ENCODE results near the gene SNX20. TPM values are rescaled to one million over a fixed set of nuclear protein-coding genes. Genes with fewer than 3 reads are reported as not detected.

Gene SNX20
- total and polyA plus RNA-seq, 2 donors (not counting 3 experiments of a cell fraction or from before 2014, with no cell fraction given) = not detected

DNA sequence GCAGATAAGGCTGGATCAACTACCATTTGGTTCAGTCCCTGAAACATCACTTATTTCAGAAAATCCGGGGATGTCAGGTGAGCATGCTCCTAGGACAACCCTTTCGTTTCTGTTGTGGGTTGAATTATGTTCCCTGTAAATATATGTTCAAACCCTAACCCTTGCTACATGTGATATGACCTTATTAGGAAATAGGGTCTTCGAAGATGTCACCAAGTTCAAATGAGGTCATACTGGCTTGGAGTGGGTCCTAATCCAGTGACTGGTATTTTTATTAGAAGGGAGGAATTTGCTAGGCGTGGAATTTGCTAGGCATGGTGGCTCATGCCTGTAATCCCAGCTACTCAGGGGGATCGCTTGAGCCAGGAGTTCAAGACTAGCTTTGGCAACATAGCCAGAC lies 21.3 kb downstream of the SNX20 start:
- POLR2A ChIA-PET = no interaction called here
- Histone ChIP-seq H3K9me1 (replicated peaks; ENCODE audit: control insufficient read depth, extremely low read depth, insufficient read depth, low read length) (no peaks in the 10 kb centered on the region), H3K4me1 (ENCODE audit: control insufficient read depth, extremely low read depth, insufficient read depth, low read length) (no peaks in the 10 kb centered on the region), H3K36me3 (ENCODE audit: control insufficient read depth in 2 of 2, extremely low read depth in 1 of 2, insufficient read depth in 2 of 2, low read length in 2 of 2) (no peaks in the 10 kb centered on the region), H3K9ac (replicated peaks; ENCODE audit: extremely low read depth, insufficient read depth, low read length) (no peak overlapping the region), H3K79me2 (ENCODE audit: control insufficient read depth, insufficient read depth, low read length) (no peaks in the 10 kb centered on the region), H3K4me3 (replicated peaks in 1 of 3; ENCODE audit: insufficient read depth in 1 of 3, low read depth in 1 of 3, low read length in 3 of 3) (no peak overlapping the region), H3K27ac (ENCODE audit: insufficient read depth, low read depth, low read length) (no peak overlapping the region), H3K9me3 (replicated peaks; ENCODE audit: control insufficient read depth, insufficient read depth, low read length) (no peaks in the 10 kb centered on the region), H2AFZ (ENCODE audit: low read depth, low read length) (no peak overlapping the region), H4K20me1 (replicated peaks; ENCODE audit: control insufficient read depth, extremely low read depth, insufficient read depth, low read length) (no peaks in the 10 kb centered on the region), H3K27me3 (ENCODE audit: control insufficient read depth in 2 of 2, insufficient read depth in 2 of 2, low read length in 2 of 2) (no peaks in the 10 kb centered on the region), H3K4me2 (ENCODE audit: insufficient read depth, low read length) (no peak overlapping the region)
- FAIRE-seq (no peak), DNase-seq (ENCODE audit: low read depth, low spot score) (no peak)
- dilution Hi-C loops (cut with MboI; ENCODE audit: extremely low pct_ligation_motif_present, low sequenced_read_pairs) (no loop called here), intact Hi-C loops (cut with micrococcal nuclease) (no loop called here)
- no TSS peak for BruUV-seq (replicated peaks)
- CTCF ChIA-PET = interaction anchor here (0.7 to 3.4 kb wide), 2 partner anchors 66 to 147 kb away, joined by 3 to 14 read pairs; no protein-coding TSS in a partner anchor
- no peak for TF ChIP-seq POLR2A (IDR thresholded peaks at IDR 0.05; ENCODE audit: low read depth, low read length)
- TF ChIP-seq JUN (IDR thresholded peaks at IDR 0.05; ENCODE audit: borderline replicate concordance, insufficient read depth, insufficient read length, low read depth) = no peak
- no peak for TF ChIP-seq POLR2AphosphoS5 (IDR thresholded peaks at IDR 0.05; ENCODE audit: insufficient read depth, low read depth, low read length)
- TF ChIP-seq FOS (IDR thresholded peaks at IDR 0.05; ENCODE audit: borderline replicate concordance, insufficient read depth, low read length) = no peak
- no peak for TF ChIP-seq GATA2 (IDR thresholded peaks at IDR 0.05; ENCODE audit: insufficient read depth, insufficient read length, low read depth, low read length)
- no peak for TF ChIP-seq EZH2 (IDR thresholded peaks at IDR 0.05; ENCODE audit: borderline replicate concordance, low read depth, low read length, severe bottlenecking)
- TF ChIP-seq, protein P1, sequence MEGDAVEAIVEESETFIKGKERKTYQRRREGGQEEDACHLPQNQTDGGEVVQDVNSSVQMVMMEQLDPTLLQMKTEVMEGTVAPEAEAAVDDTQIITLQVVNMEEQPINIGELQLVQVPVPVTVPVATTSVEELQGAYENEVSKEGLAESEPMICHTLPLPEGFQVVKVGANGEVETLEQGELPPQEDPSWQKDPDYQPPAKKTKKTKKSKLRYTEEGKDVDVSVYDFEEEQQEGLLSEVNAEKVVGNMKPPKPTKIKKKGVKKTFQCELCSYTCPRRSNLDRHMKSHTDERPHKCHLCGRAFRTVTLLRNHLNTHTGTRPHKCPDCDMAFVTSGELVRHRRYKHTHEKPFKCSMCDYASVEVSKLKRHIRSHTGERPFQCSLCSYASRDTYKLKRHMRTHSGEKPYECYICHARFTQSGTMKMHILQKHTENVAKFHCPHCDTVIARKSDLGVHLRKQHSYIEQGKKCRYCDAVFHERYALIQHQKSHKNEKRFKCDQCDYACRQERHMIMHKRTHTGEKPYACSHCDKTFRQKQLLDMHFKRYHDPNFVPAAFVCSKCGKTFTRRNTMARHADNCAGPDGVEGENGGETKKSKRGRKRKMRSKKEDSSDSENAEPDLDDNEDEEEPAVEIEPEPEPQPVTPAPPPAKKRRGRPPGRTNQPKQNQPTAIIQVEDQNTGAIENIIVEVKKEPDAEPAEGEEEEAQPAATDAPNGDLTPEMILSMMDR (IDR thresholded peaks at IDR 0.05; ENCODE audit: extremely low read depth in 1 of 2, insufficient read depth in 1 of 2, low read depth in 1 of 2, low read length in 2 of 2) = no peak
- TF ChIP-seq MYC (IDR thresholded peaks at IDR 0.05; ENCODE audit: low read depth, low read length) = no peak
- TF ChIP-seq, protein P2, sequence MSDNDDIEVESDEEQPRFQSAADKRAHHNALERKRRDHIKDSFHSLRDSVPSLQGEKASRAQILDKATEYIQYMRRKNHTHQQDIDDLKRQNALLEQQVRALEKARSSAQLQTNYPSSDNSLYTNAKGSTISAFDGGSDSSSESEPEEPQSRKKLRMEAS (IDR thresholded peaks at IDR 0.05; ENCODE audit: insufficient read depth, insufficient read length) = no peak
